Ovary (tissue), 3 donors: ENCODE measurements around the gene FBXL20.

Experiments used
- CTCF ChIP-seq, 3 donors: fragments of 450-650 bp in 2 of 3; fragments of 200-600 bp in 1 of 3; IDR thresholded peaks; one replicate each; pipeline versions ENCODE4 v1.5.1 to v1.8.0; 2016 to 2022; ENCODE audit warnings: antibody characterized with exemption in 3 of 3, mild to moderate bottlenecking in 1 of 3
- POLR2A ChIP-seq: fragments of 450-650 bp; IDR thresholded peaks from one replicate; pipeline ENCODE4 v1.6.1; 2017; ENCODE audit warnings: antibody characterized with exemption, mild to moderate bottlenecking, moderate library complexity
- donor health status: DM: no; HTN: no; CAD: no.

GRCh38 chr17:39359994-39360393, 41.4 kb downstream of the FBXL20 start:
- TF ChIP-seq POLR2A (no peak), CTCF (IDR thresholded peaks at IDR 0.05) (no peak)
